Suprapubic skin (tissue), 4 donors: Measurements from ENCODE around the gene MYO5B.

ENCODE experiments used
- CTCF ChIP-seq, 2 donors: fragments of 200-600 bp in 1 of 2; fragments of 450-650 bp in 1 of 2; sonication (generic) in 1 of 2; IDR thresholded peaks; one replicate each; pipeline ENCODE4 v1.5.1; 2016 to 2019; ENCODE audit warnings: antibody characterized with exemption in 2 of 2, mild to moderate bottlenecking in 1 of 2, moderate library complexity in 1 of 2
- EP300 ChIP-seq: sonication (generic); formaldehyde crosslinking; IDR thresholded peaks from one replicate; pipeline ENCODE4 v1.6.1; 2017; ENCODE audit warnings: antibody characterized with exemption
- POLR2A ChIP-seq, 2 donors: fragments of 450-650 bp; IDR thresholded peaks; one replicate each; pipeline ENCODE4 v1.6.1; 2017; ENCODE audit warnings: antibody characterized with exemption in 2 of 2, mild to moderate bottlenecking in 2 of 2, moderate library complexity in 2 of 2
- POLR2AphosphoS5 ChIP-seq, 3 donors: sonication (generic); formaldehyde crosslinking; IDR thresholded peaks; one replicate each; pipeline ENCODE4 v1.6.1; 2017; ENCODE audit warnings: antibody characterized with exemption in 3 of 3

DNA sequence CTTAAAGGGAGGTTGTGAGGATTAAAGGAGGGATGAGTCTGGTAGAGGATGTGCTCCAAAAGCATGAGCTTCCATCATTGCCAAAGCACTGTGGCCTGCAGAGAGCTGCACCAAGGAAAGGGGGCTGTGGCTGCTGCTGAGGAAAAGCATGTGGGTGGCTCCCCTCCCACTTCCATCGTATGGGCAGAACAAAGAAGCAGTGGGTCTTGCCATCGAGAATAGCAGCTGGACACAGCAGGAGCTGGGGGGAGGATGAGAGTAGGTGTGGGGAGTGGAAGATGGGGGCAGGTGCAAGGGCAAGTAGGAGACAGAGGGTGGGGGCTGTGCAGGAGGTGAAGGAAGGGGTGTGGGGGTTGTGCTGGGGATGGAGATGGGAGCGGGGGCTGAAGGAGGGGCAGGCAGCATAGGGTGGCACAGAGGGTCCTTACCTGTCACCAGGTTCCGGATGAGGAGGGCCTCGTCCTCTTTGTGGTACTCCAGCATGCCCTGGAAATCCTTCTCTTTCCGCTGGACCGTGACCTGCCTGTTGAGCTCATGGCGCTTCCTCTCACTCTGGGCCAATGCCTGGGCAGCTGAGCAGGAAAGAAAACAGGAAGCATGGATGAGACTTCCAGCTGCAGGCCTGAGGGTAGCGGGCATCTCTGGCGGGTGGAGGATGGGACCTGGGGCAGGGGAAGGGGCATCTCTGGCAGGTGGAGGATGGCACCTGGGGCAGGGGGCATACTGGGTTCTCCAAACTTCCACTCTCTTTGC is 348.1 kb downstream of the MYO5B start:
- no peak for TF ChIP-seq EP300
- TF ChIP-seq CTCF (IDR thresholded peaks at IDR 0.05): no peak
- no peak for TF ChIP-seq POLR2A (IDR thresholded peaks at IDR 0.05)
- no peak for TF ChIP-seq POLR2AphosphoS5 (IDR thresholded peaks at IDR 0.05)
